ENCODE measurements around the gene ANKFY1.

ANKFY1 gene

GRCh38 chr17:4177806-4178205 lies 86.0 kb downstream of the ANKFY1 start:
- no peak for DNase-seq (ENCODE audit: low read depth)

DNA sequence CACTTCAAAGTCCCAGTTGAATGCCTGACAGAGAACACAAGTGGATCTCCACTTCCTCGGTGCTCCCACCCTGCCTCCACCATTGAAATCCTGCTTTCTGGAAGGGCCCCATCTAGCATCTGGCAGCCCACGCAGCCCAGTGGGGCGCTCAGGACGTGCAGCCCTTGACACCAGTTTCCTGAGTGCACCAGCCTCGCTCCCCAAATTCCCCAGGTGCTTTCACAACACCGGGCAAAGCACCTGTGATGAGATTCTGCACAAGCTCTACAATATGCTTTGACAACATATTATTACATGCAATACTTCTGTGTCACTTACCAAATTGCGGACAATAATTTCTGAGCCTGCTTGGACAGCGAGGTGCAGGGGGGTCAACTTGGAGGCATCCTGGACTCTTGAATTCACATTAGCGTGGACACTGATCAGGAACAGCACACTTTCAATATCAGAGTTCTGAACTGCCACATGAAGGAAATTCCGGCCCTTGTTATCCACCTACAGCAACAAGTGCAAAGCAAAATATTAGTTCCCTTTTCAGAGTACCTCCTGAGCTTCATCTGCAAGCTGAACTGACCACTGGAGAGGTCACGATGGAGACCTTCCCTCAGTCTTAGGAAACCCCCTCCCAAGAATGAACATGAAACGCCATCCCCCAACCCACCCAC lies 86.8 kb downstream of the ANKFY1 start:
- DNase-seq (ENCODE audit: low read depth): no peak

DNA sequence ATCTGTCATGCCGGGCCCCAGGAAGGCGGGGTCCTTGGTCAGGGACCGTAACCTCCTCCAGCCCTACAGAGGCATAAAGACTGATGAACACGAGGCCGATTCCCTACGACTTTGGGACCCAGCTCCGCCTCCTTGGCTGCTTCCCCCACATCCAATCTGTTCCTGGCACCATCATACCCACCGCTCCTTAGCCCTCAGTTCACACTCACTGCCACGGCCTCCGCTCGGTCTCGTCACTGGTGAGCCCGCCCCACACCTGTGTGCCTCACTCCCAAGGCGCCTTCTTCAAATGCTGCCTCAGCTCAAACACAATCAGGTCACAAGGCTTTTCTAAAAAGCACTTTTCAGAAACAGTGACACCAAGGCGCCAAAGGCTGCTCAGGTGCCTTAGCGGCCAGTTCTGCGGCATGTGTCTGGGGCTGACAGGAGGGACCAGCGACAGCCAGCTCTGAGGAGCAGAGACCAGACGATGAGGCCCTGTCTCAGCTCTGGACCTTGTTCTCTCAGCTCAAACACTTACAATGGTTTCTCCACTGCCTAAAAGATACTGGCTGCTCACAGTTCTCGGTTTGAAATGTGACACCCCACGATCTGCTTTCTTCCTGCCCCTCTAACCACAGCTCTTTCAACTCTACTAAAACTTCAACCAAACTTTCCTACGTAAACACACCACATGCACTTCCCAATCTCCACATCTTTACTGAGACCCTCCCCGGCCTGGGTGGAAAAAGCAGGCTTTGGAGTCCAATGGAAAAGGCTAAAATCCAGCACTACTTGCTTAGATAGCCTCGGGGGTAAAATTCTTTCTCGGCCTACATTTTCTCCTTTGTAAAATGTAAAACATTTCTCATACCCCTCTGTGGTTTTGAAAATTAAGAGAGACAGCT lies 87.6 kb downstream of the ANKFY1 start:
- DNase-seq (ENCODE audit: low read depth): peak; percentile 13

- no peak for DNase-seq (ENCODE audit: low read depth)
Measured at GRCh38 chr17:4174556-4174955, 89.2 kb downstream of the ANKFY1 start.

GRCh38 chr17:4173781-4174180 lies 90.0 kb downstream of the ANKFY1 start:
- DNase-seq (ENCODE audit: low read depth): no peak

- no peak for DNase-seq (ENCODE audit: low read depth)
Measured at GRCh38 chr17:4172356-4172755, 91.4 kb downstream of the ANKFY1 start.

GRCh38 chr17:4170639-4171280 lies 93.0 kb downstream of the ANKFY1 start:
- DNase-seq (ENCODE audit: low read depth): no peak

DNA sequence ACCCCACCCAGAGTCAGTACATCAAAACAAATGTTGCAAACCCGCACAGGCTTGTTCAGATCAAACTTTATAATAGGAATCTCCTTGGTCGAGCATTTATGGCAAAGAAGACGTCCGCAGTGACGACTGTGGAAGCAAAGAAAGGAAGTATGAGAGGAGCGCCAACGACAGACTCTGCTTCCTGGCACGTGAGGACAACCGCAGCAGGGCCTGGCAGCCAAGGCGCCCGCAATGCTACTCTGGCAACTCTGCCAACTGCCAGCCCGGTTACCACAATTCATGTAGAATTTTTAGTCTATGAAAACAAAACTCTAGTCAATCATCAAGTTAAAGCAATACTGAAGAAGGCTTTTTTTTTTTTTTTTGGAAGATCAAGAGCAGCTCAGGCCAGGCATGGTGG lies 96.0 kb downstream of the ANKFY1 start:
- no peak for DNase-seq (ENCODE audit: low read depth)

DNA sequence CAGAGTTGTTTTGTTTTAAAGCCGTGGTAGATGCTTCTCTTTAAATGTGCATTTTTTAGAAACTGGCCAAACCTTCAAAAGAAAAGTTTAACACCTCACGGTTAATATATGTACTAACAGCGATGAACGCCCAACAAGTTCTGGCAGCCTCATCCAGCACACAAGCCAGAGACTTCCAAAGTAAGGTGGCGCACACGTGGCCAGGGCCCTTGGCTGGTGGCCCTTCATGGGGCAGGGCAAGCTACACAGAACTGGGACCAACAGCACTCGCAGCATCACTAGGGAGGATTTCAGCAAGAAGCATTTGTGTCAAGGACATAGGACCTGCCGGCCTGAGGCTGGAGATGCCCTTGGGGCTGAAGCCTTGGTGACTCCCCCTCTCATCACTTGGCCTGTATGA lies 97.4 kb downstream of the ANKFY1 start:
- DNase-seq (ENCODE audit: low read depth): no peak

DNA sequence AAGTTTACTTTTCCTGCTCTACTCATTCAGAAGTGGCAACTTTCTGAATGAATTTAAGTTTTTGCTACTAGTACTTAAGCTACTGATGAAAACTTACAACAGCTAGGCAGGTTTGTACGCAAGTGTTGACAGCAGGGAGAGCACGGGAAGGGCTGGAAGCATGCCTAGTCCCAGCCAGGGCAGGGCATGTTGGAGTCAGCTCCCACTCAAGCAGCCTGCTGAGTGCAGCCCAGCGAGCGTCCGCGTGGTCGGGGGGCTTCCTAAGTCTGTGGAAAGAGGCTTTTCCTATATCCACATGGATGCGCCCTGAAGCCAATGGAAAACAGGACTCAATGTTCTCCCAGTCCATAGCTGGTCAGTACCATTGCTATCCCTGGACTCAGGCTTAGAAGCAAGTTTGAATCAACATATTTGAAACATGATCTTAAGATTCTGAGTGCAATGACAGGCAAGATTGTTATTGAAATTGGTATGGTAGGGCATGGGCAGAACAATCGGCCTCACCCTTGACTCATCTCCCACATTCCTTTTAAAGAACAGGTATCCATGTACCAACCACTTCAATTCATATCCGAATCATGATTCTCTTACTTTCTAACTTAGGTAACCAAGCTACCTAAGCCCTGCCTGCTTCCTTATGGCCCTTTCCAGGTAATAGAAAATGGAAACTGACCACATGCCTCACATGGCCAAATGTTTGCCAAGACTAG lies 98.3 kb downstream of the ANKFY1 start:
- no peak for DNase-seq (ENCODE audit: low read depth)

DNA sequence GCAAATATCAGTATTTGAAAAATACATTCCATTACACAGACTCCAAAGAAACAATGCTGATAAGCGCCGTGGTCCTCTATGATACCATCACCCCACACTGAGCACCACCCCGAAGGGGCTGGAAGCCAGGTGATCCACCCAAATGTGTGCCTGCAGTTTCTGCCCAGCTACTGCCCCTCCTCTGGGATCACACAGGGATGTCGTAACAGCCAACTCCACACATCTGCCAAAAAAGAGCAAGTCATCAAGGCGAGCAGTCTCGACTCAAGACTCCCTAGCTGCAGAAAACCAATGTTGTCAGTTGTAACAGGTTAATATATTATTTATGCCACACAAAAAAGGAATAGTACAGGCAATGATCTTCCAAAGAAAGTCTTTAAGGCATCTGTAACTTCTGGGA lies 99.8 kb downstream of the ANKFY1 start:
- DNase-seq (ENCODE audit: low read depth): no peak

- no peak for DNase-seq (ENCODE audit: low read depth)
Measured at GRCh38 chr17:4162775-4163466, 100.9 kb downstream of the ANKFY1 start.

GRCh38 chr17:4162321-4162720 lies 101.5 kb downstream of the ANKFY1 start:
- no peak for DNase-seq (ENCODE audit: low read depth)

DNA sequence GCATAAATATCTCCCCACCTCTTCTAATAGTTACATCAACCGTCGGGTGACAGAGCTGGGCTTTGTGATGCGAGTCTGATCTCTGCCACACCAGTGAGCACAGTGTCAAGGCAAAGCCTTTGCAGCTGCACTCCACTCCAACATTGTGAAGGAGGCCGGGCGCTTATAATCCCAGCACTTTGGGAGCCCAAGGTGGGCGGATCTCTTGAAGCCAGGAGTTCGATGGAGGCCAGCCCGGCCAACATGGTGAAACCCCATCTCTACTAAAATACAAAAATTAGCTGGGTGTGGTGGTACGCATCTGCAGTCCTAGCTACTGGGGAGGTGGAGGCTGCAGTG lies 101.8 kb downstream of the ANKFY1 start:
- DNase-seq (ENCODE audit: low read depth): no peak

DNA sequence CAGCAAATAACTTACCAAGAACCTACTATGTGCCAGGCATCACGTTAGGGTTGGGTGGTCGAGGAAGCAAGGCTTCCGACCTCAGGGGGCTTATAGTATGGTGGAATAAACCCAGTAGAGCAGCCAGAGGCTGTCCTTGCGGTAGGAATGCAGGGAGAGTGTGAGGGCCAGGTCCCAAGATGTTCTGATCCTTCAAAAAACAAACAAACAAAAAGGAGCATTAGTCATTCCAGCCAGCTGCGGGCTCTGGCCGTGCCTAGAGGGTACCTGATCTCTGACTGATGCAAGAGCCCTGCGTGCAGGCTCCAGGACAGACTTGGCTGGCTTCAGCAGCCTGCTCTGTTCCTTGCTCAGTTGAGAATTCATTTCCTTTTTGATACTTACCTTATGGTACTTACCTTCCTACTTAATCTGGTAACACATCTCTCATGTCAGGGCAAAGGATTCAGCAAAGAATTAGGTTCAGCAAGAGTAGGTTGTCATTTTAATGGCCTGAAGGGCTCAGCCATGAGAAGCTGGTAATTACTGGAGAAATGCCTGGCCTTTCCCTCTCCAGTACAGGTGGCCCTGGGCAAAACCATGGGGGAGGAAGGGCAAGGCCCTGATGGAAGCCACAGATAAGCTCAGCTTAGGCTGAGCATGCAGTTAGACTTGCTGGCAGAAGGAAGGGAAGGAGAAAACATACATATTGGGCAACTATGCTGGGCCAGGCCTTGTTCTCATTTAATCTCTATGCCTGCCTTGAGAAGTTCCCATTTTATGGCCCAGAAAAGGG lies 102.4 kb downstream of the ANKFY1 start:
- no peak for DNase-seq (ENCODE audit: low read depth)

DNA sequence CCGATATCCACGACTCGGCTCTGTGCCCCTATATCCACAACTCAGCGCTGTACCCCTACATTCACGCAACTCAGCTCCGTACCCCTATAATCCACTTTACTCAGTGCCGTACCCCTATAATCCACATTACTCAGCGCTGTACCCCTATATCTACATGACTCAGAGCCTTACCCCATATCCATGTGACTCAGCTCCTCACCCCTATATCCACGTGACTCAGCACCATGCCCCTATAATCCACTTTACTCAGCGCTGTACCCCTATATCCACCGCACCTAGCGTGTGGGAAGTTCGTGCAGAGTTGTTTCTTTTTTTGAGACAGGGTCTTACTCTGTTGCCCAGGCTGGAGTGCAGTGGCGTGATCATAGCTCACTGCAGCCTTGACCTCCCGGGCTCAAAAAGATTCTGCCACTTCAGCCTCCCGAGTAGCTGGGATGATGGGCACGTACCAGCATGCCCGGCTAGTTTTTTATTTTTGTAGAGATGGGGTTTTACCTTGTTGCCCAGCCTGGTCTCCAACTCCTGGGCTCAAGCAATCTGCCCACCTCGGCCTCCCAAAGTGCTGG lies 103.4 kb downstream of the ANKFY1 start:
- no peak for DNase-seq (ENCODE audit: low read depth)

- DNase-seq (ENCODE audit: low read depth): no peak
Measured at GRCh38 chr17:4159761-4160160, 104.0 kb downstream of the ANKFY1 start.

GRCh38 chr17:4157618-4158333 lies 106.0 kb downstream of the ANKFY1 start:
- no peak for DNase-seq (ENCODE audit: low read depth)

DNA sequence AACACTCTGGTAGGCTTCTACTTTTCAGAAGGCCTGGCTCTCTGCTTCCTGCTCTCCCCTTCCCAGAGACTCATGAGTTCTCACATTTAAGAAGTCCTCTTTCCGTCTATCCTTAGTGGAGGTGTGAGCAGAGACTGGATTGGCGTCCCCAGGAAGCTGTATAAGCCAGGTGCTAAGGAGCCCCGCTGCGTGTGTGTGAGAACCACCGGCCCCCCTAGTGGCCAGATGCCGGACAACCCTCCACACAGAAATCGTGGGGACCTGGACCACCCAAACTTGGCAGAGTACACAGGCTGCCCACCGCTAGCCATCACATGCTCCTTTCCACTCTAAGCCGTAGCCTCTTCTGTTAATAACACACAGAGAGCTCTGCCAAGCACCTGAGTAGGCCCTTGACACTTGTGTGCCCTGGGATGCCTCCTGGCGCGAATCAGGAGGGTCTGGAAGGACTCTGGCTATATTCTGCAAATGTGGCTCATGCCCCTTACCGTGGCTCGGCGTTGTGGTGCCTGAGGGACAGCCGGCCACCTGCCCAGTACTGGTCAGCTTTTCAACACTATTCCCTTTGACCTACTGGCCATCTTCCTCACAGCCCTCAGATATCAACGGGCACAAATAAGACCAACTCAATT lies 106.9 kb downstream of the ANKFY1 start:
- no peak for DNase-seq (ENCODE audit: low read depth)

Data from stimulated activated CD8-positive, alpha-beta memory T cell treated with anti-CD3 and anti-CD28 coated beads, Interleukin-12 subunit alpha, Interleukin-12 subunit beta, amount 100 ng/mL, for 1 hour (primary cell).